ENCODE measurements around the gene TSPEAR. TPM values are rescaled to one million over a fixed set of nuclear protein-coding genes. Genes with fewer than 3 reads are reported as not detected.

Gene TSPEAR
- total RNA-seq, 1 experiment from 2014 or later = 0.32 TPM

- Mint-ChIP-seq H3K27me3 (ENCODE audit: insufficient read depth, unreplicated experiment) (no peaks in the 10 kb centered on the region), H3K4me1 (ENCODE audit: low read depth, unreplicated experiment) (peaks cover 7% of the 10 kb centered on the region), H3K4me3 (ENCODE audit: unreplicated experiment) (peak overlapping the region; percentile 71), H3K36me3 (ENCODE audit: insufficient read depth, unreplicated experiment) (no peaks in the 10 kb centered on the region), H3K9me3 (ENCODE audit: unreplicated experiment) (peaks cover 7% of the 10 kb centered on the region), H3K27ac (ENCODE audit: unreplicated experiment) (no peak overlapping the region)
- TF ChIP-seq CTCF (IDR thresholded peaks at IDR 0.05; ENCODE audit: insufficient read depth in 1 of 2, low read depth in 1 of 2, low read length in 1 of 2, severe bottlenecking in 1 of 2, unreplicated experiment in 1 of 2) = no peak
- peaks cover 22% of the 10 kb centered on the region for H3K4me1 ChIP-seq
- intact Hi-C loops (cut with micrococcal nuclease; ENCODE audit: unreplicated experiment) = no loop called here
- peak overlapping the region; percentile 63 for H3K4me3 ChIP-seq (ENCODE audit: low read depth, low read length)
- DNase-seq = peak in 1 of 2 experiments; percentile 29
- ChIA-PET POLR2A (no interaction called here), CTCF (interaction anchor here (1.0 to 1.1 kb wide), 2 partner anchors 114 to 116 kb away, joined by 3 read pairs; no protein-coding TSS in a partner anchor)
- H3K36me3 ChIP-seq (ENCODE audit: control insufficient read depth, insufficient read depth, low read length) = no peaks in the 10 kb centered on the region
- no peaks in the 10 kb centered on the region for H3K9me3 ChIP-seq
- BruUV-seq (replicated peaks) = no TSS peak
- H3K27me3 ChIP-seq (replicated peaks; ENCODE audit: control insufficient read depth, insufficient read depth, low read length) = no peaks in the 10 kb centered on the region
Observed at GRCh38 chr21:44456214-44456914, 255.0 kb downstream of the TSPEAR start.

GRCh38 chr21:44455524-44456213 lies 255.7 kb downstream of the TSPEAR start:
- BruUV-seq (replicated peaks) = no TSS peak
- TF ChIP-seq CTCF (IDR thresholded peaks at IDR 0.05; ENCODE audit: insufficient read depth in 1 of 2, low read depth in 1 of 2, low read length in 1 of 2, severe bottlenecking in 1 of 2, unreplicated experiment in 1 of 2) = peak in 1 of 2 experiments; percentile 36
- H3K36me3 ChIP-seq (ENCODE audit: control insufficient read depth, insufficient read depth, low read length) = no peaks in the 10 kb centered on the region
- no peaks in the 10 kb centered on the region for H3K9me3 ChIP-seq
- peak overlapping the region; percentile 63 for H3K4me3 ChIP-seq (ENCODE audit: low read depth, low read length)
- Mint-ChIP-seq H3K4me3 (ENCODE audit: unreplicated experiment) (peak overlapping the region; percentile 71), H3K36me3 (ENCODE audit: insufficient read depth, unreplicated experiment) (no peaks in the 10 kb centered on the region), H3K9me3 (ENCODE audit: unreplicated experiment) (peaks cover 7% of the 10 kb centered on the region), H3K4me1 (ENCODE audit: low read depth, unreplicated experiment) (peaks cover 7% of the 10 kb centered on the region), H3K27me3 (ENCODE audit: insufficient read depth, unreplicated experiment) (no peaks in the 10 kb centered on the region), H3K27ac (ENCODE audit: unreplicated experiment) (no peak overlapping the region)
- H3K4me1 ChIP-seq = peaks cover 18% of the 10 kb centered on the region
- ChIA-PET CTCF (interaction anchor here (1.0 to 1.1 kb wide), 2 partner anchors 113 to 115 kb away, joined by 3 read pairs; no protein-coding TSS in a partner anchor), POLR2A (no interaction called here)
- no peaks in the 10 kb centered on the region for H3K27me3 ChIP-seq (replicated peaks; ENCODE audit: control insufficient read depth, insufficient read depth, low read length)
- intact Hi-C loops (cut with micrococcal nuclease; ENCODE audit: unreplicated experiment) = no loop called here
- DNase-seq = peak; percentile 29 to 34

- POLR2A ChIA-PET = interaction anchor here (0.6 kb wide), 1 partner anchor 486 kb away, joined by 3 read pairs; no protein-coding TSS in a partner anchor
Observed at GRCh38 chr21:44454747-44455523, 256.4 kb downstream of the TSPEAR start, which contains the start of gene LRRC3. TSS of gene LRRC3 (plus strand) at chr21:44455510. CDS start at chr21:44456645, 1,135 bp downstream.

More at GRCh38 chr21:44454747-44455523, 256.4 kb downstream of the TSPEAR start, which contains the start of gene LRRC3:
- Histone ChIP-seq H3K9me3 (no peaks in the 10 kb centered on the region), H3K27me3 (replicated peaks; ENCODE audit: control insufficient read depth, insufficient read depth, low read length) (no peaks in the 10 kb centered on the region), H3K4me1 (peaks cover 18% of the 10 kb centered on the region), H3K4me3 (ENCODE audit: low read depth, low read length) (peak within 1 kb of the TSS; percentile 63), H3K36me3 (ENCODE audit: control insufficient read depth, insufficient read depth, low read length) (no peaks in the 10 kb centered on the region)
- Mint-ChIP-seq H3K36me3 (ENCODE audit: insufficient read depth, unreplicated experiment) (no peaks in the 10 kb centered on the region), H3K4me3 (ENCODE audit: unreplicated experiment) (peak within 1 kb of the TSS; percentile 71), H3K27me3 (ENCODE audit: insufficient read depth, unreplicated experiment) (no peaks in the 10 kb centered on the region), H3K4me1 (ENCODE audit: low read depth, unreplicated experiment) (peaks cover 7% of the 10 kb centered on the region), H3K9me3 (ENCODE audit: unreplicated experiment) (peaks cover 7% of the 10 kb centered on the region), H3K27ac (ENCODE audit: unreplicated experiment) (no peak within 1 kb of the TSS)
- CTCF ChIA-PET = interaction anchor here (0.7 to 1.1 kb wide), 2 partner anchors 28 to 113 kb away, joined by 3 to 5 read pairs; no protein-coding TSS in a partner anchor
- no TSS peak for BruUV-seq (replicated peaks)
- TF ChIP-seq CTCF (IDR thresholded peaks at IDR 0.05; ENCODE audit: insufficient read depth in 1 of 2, low read depth in 1 of 2, low read length in 1 of 2, severe bottlenecking in 1 of 2, unreplicated experiment in 1 of 2) = no peak
- DNase-seq = peak; percentile 89 to 94
- intact Hi-C loops (cut with micrococcal nuclease; ENCODE audit: unreplicated experiment) = no loop called here

Measured in Caco-2 (cell line).